PFSK-1 (cell line): ENCODE data around the gene STK32A.

Experiments used
- FOXP2 ChIP-seq: optimal IDR thresholded peaks from 2 replicates; pipeline ENCODE3; 2011; ENCODE audit warnings: borderline replicate concordance, control low read depth, inconsistent platforms; ENCODE audit not compliant: insufficient read depth; ENCODE audit errors: extremely low read length, extremely low read depth
- POLR2AphosphoS5 ChIP-seq: IDR thresholded peaks from 2 replicates; pipeline ENCODE4 v1.6.1; 2012; ENCODE audit warnings: low read depth, mild to moderate bottlenecking, control low read depth, low read length, moderate library complexity
- REST ChIP-seq, 2 experiments: IDR thresholded peaks; 2 replicates each; pipeline versions ENCODE4 v1.6.1 to v1.8.0; 2011 to 2012; ENCODE audit warnings: low read depth in 2 of 2, low read length in 2 of 2, control low read depth in 1 of 2, inconsistent platforms in 1 of 2, mild to moderate bottlenecking in 1 of 2, moderate library complexity in 1 of 2; ENCODE audit not compliant: insufficient read depth in 1 of 2
- SIN3A ChIP-seq: IDR thresholded peaks from 2 replicates; pipeline ENCODE4 v1.6.1; 2012; ENCODE audit warnings: mild to moderate bottlenecking, low read length, moderate library complexity, borderline replicate concordance; ENCODE audit not compliant: insufficient read depth
- TAF1 ChIP-seq: IDR thresholded peaks from 2 replicates; pipeline ENCODE4 v1.6.1; 2012; ENCODE audit warnings: low read length, control low read depth, borderline replicate concordance; ENCODE audit not compliant: insufficient read depth

- TF ChIP-seq REST (IDR thresholded peaks at IDR 0.05; ENCODE audit: insufficient read depth in 1 of 2, low read depth in 2 of 2, low read length in 2 of 2) (no peak), SIN3A (no peak), POLR2AphosphoS5 (no peak), TAF1 (no peak), FOXP2 (no peak)
These were observed 161.4 kb downstream of the STK32A start for GRCh38 chr5:147396070-147396823.
